Neural cell (in vitro differentiated cells): Measurements from ENCODE around the gene SLC25A45. TPM values are rescaled to one million over a fixed set of nuclear protein-coding genes. Genes with fewer than 3 reads are reported as not detected.

Source experiments
- H2AFZ ChIP-seq: fragments of 200-600, 300-800 bp; sonication (generic), shearing (Covaris generic); 2 replicates; pipeline ENCODE4 v1.6.0; 2014; ENCODE audit warnings: low read depth, mild to moderate bottlenecking, antibody characterized with exemption, low read length, moderate library complexity
- H3F3A ChIP-seq: fragments of 200-600 bp; shearing (Covaris generic); 2 replicates; pipeline ENCODE4 v1.6.1; 2016; ENCODE audit warnings: mild to moderate bottlenecking, moderate library complexity, mixed read lengths, antibody characterized with exemption, low read length; ENCODE audit not compliant: insufficient read depth, poor library complexity, severe bottlenecking
- H3K27ac ChIP-seq: fragments of 200-600, 300-800 bp; sonication (generic), shearing (Covaris generic); 2 replicates; pipeline ENCODE4 v1.5.1; 2014; ENCODE audit warnings: mild to moderate bottlenecking, low read length, moderate library complexity
- H3K27me3 ChIP-seq: fragments of 300-800, 200-600 bp; sonication (generic), shearing (Covaris generic); 2 replicates; pipeline ENCODE4 v1.6.0; 2014; ENCODE audit warnings: mild to moderate bottlenecking, low read depth, low read length, moderate library complexity; ENCODE audit not compliant: insufficient read depth
- H3K36me3 ChIP-seq: fragments of 300-800, 200-600 bp; sonication (generic), shearing (Covaris generic); 2 replicates; pipeline ENCODE4 v1.5.1; 2014; ENCODE audit warnings: mild to moderate bottlenecking, antibody characterized with exemption, low read length, moderate library complexity; ENCODE audit not compliant: insufficient read depth
- H3K4me2 ChIP-seq: fragments of 300-800, 200-600 bp; sonication (generic), shearing (Covaris generic); 2 replicates; pipeline ENCODE4 v1.6.0; 2014; ENCODE audit warnings: mild to moderate bottlenecking, low read length
- H3K4me3 ChIP-seq: fragments of 300-800, 200-600 bp; sonication (generic), shearing (Covaris generic); 2 replicates; pipeline ENCODE4 v1.5.1; 2014; ENCODE audit warnings: mild to moderate bottlenecking, low read length, moderate library complexity
- H3K79me2 ChIP-seq: fragments of 200-600 bp; shearing (Covaris generic); replicated peaks from 2 replicates; pipeline ENCODE4 v1.6.0; 2014; ENCODE audit warnings: mild to moderate bottlenecking, low read length, moderate library complexity; ENCODE audit not compliant: insufficient read depth
- H3K9ac ChIP-seq: fragments of 300-800, 200-600 bp; sonication (generic), shearing (Covaris generic); 2 replicates; pipeline ENCODE4 v1.6.1; 2016; ENCODE audit warnings: mild to moderate bottlenecking, low read length, mixed read lengths
- H3K9me2 ChIP-seq: fragments of 200-600 bp; shearing (Covaris generic); 2 replicates; pipeline ENCODE4 v1.6.1; 2016; ENCODE audit warnings: mild to moderate bottlenecking, low read length, mixed read lengths; ENCODE audit not compliant: insufficient read depth
- H3K9me3 ChIP-seq: fragments of 200-600, 300-800 bp; sonication (generic), shearing (Covaris generic); 2 replicates; pipeline ENCODE4 v1.6.1; 2016; ENCODE audit warnings: mild to moderate bottlenecking, mixed run types, low read length, moderate library complexity, mixed read lengths
- H4K20me1 ChIP-seq: fragments of 200-600 bp; shearing (Covaris generic); 2 replicates; pipeline ENCODE4 v1.6.1; 2016; ENCODE audit warnings: mild to moderate bottlenecking, mixed run types; ENCODE audit not compliant: insufficient read depth
- CTCF ChIP-seq: fragments of 450-650 bp; IDR thresholded peaks from 2 replicates; pipeline ENCODE4 v1.5.1; 2014; ENCODE audit warnings: antibody characterized with exemption, mild to moderate bottlenecking, moderate library complexity; ENCODE audit not compliant: poor library complexity, severe bottlenecking
- EP300 ChIP-seq: fragments of 450-650 bp; conservative IDR thresholded peaks from 2 replicates; pipeline ENCODE4 v1.6.1; 2014; ENCODE audit warnings: antibody characterized with exemption, mild to moderate bottlenecking, moderate library complexity; ENCODE audit not compliant: poor library complexity, severe bottlenecking
- EZH2 ChIP-seq: fragments of 200-600, 300-800 bp; shearing (Covaris generic), sonication (generic); IDR thresholded peaks from 2 replicates; pipeline ENCODE4 v1.6.1; 2014; ENCODE audit warnings: antibody characterized with exemption, low read length, borderline replicate concordance, mild to moderate bottlenecking; ENCODE audit not compliant: insufficient read depth, poor library complexity, severe bottlenecking
- MXI1 ChIP-seq: fragments of 450-650 bp; conservative IDR thresholded peaks from 2 replicates; pipeline ENCODE4 v1.6.1; 2014; ENCODE audit warnings: antibody characterized with exemption, mild to moderate bottlenecking; ENCODE audit not compliant: poor library complexity, severe bottlenecking
- POLR2AphosphoS5 ChIP-seq: IDR thresholded peaks from 2 replicates; pipeline ENCODE4 v1.6.1; 2012
- RAD21 ChIP-seq: fragments of 450-650 bp; conservative IDR thresholded peaks from 2 replicates; pipeline ENCODE4 v1.6.1; 2014; ENCODE audit warnings: antibody characterized with exemption, mild to moderate bottlenecking, moderate library complexity
- SMC3 ChIP-seq: fragments of 450-650 bp; conservative IDR thresholded peaks from 2 replicates; pipeline ENCODE4 v1.6.1; 2014; ENCODE audit warnings: antibody characterized with exemption, mild to moderate bottlenecking, moderate library complexity; ENCODE audit not compliant: poor library complexity
- TAF1 ChIP-seq: IDR thresholded peaks from 2 replicates; pipeline ENCODE4 v1.6.1; 2012; ENCODE audit warnings: low read depth
- polyA plus RNA-seq: library from polyadenylated mRNA; depleted of rRNA; stranded (reverse); fragments of >200 nt; gene quantifications from 2 replicates; pipeline ENCODE4 v1.2.3, GENCODE V29; 2014
- TF ChIP-seq, protein P1 (sequence below): IDR thresholded peaks from 2 replicates; pipeline ENCODE4 v1.6.1; 2012; ENCODE audit warnings: borderline replicate concordance

Gene SLC25A45
- polyA plus RNA-seq, 1 donor from 2014 or later: not detected

GRCh38 chr11:65375012-65375411 is 7.4 kb downstream of the SLC25A45 start:
- Histone ChIP-seq H3F3A (no peaks in the 10 kb centered on the region), H4K20me1 (no peaks in the 10 kb centered on the region), H3K27ac (no peak overlapping the region), H3K9me3 (no peaks in the 10 kb centered on the region), H3K36me3 (no peaks in the 10 kb centered on the region), H3K27me3 (no peaks in the 10 kb centered on the region), H2AFZ (no peak overlapping the region), H3K4me3 (no peak overlapping the region), H3K4me2 (no peak overlapping the region), H3K79me2 (no peaks in the 10 kb centered on the region), H3K9me2 (no peaks in the 10 kb centered on the region), H3K9ac (no peak overlapping the region)
- no peak for TF ChIP-seq SMC3
- no peak for TF ChIP-seq MXI1
- TF ChIP-seq TAF1: no peak
- no peak for TF ChIP-seq POLR2AphosphoS5
- TF ChIP-seq, protein P1, sequence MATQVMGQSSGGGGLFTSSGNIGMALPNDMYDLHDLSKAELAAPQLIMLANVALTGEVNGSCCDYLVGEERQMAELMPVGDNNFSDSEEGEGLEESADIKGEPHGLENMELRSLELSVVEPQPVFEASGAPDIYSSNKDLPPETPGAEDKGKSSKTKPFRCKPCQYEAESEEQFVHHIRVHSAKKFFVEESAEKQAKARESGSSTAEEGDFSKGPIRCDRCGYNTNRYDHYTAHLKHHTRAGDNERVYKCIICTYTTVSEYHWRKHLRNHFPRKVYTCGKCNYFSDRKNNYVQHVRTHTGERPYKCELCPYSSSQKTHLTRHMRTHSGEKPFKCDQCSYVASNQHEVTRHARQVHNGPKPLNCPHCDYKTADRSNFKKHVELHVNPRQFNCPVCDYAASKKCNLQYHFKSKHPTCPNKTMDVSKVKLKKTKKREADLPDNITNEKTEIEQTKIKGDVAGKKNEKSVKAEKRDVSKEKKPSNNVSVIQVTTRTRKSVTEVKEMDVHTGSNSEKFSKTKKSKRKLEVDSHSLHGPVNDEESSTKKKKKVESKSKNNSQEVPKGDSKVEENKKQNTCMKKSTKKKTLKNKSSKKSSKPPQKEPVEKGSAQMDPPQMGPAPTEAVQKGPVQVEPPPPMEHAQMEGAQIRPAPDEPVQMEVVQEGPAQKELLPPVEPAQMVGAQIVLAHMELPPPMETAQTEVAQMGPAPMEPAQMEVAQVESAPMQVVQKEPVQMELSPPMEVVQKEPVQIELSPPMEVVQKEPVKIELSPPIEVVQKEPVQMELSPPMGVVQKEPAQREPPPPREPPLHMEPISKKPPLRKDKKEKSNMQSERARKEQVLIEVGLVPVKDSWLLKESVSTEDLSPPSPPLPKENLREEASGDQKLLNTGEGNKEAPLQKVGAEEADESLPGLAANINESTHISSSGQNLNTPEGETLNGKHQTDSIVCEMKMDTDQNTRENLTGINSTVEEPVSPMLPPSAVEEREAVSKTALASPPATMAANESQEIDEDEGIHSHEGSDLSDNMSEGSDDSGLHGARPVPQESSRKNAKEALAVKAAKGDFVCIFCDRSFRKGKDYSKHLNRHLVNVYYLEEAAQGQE: no peak
- TF ChIP-seq CTCF: no peak
- TF ChIP-seq EP300: no peak
- TF ChIP-seq EZH2: no peak
- no peak for TF ChIP-seq RAD21

DNA sequence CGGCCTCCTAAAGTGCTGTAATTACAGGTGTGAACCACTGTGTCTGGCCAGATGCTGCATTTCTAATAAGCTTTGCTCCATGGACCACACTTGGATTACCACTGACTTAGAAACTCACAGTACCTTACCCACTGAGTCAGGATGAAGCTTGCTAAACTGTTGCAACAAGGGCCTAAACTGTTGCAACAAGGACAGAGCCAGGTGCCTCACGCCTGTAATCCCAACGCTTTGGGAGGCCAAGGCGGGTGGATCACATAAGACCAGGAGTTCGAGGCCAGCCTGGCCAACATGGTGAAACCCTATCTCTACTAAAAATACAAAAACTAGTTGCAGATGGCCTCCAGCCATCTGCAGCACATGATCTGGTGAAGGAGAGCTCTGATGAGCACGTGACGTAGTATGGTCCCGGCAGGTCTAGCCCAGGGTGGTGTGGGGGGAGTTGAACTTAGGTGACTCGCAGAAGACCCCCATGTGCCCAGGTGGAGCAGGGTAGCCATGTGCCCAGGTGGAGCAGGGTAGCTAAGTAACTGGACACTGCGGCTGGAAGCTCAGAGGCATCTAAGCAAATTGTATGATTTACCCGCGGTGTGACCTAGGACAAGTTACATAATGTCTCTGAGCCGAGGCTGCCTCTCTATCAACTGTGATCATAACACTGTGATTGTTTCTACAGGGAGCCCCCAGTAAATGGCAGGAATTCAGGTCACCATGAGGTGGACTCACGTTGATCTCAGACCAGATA is 8.4 kb downstream of the SLC25A45 start:
- H2AFZ ChIP-seq: no peak overlapping the region
- no peaks in the 10 kb centered on the region for H3K79me2 ChIP-seq

More for the DNA sequence above, 8.4 kb downstream of the SLC25A45 start:
- Histone ChIP-seq H3K4me2 (no peak overlapping the region), H3F3A (no peaks in the 10 kb centered on the region), H3K27me3 (no peaks in the 10 kb centered on the region), H3K36me3 (no peaks in the 10 kb centered on the region), H3K9ac (no peak overlapping the region), H4K20me1 (no peaks in the 10 kb centered on the region), H3K27ac (no peak overlapping the region), H3K9me3 (no peaks in the 10 kb centered on the region), H3K4me3 (no peak overlapping the region), H3K9me2 (no peaks in the 10 kb centered on the region)
- TF ChIP-seq EP300 (no peak), TAF1 (no peak), POLR2AphosphoS5 (no peak), RAD21 (no peak), SMC3 (no peak), CTCF (no peak), EZH2 (no peak), MXI1 (no peak)
- TF ChIP-seq, protein P1: no peak
